HepG2 (cell line): ENCODE data around the gene CCN2. TPM values are rescaled to one million over a fixed set of nuclear protein-coding genes. Genes with fewer than 3 reads are reported as not detected.

Source experiments
- ASH2L ChIP-seq: fragments of 300-600, 200-600 bp; sonication (generic); IDR thresholded peaks from 2 replicates; pipeline ENCODE4 v1.7.0; 2017; ENCODE audit warnings: low read depth, mild to moderate bottlenecking, moderate library complexity, mixed read lengths, low read length; ENCODE audit not compliant: insufficient read length
- ELF1 ChIP-seq: sonication (generic); formaldehyde crosslinking; IDR thresholded peaks from 2 replicates; pipeline ENCODE4 v1.4.0; 2020; ENCODE audit warnings: missing genetic modification reagents
- EP300 ChIP-seq, 3 experiments: sonication (generic) in 1 of 3; formaldehyde crosslinking in 1 of 3; IDR thresholded peaks; 2 replicates each; pipeline versions ENCODE4 v1.5.1 to v1.6.1; 2011 to 2020; ENCODE audit warnings: low read depth in 2 of 3, low read length in 2 of 3, borderline replicate concordance in 1 of 3, improper control_type of control experiment in 1 of 3, mild to moderate bottlenecking in 1 of 3, missing genetic modification reagents in 1 of 3, moderate library complexity in 1 of 3
- TBX2 ChIP-seq: sonication (generic); formaldehyde crosslinking; IDR thresholded peaks from 2 replicates; pipeline ENCODE4 v1.5.0; 2020; ENCODE audit warnings: missing genetic modification reagents, mild to moderate bottlenecking, borderline replicate concordance
- TOE1 ChIP-seq: sonication (generic); formaldehyde crosslinking; IDR thresholded peaks from 2 replicates; pipeline ENCODE4 v1.4.0; 2020; ENCODE audit warnings: mild to moderate bottlenecking, missing genetic modification reagents
- YEATS4 ChIP-seq: sonication (generic); formaldehyde crosslinking; IDR thresholded peaks from 2 replicates; pipeline ENCODE4 v1.4.0; 2020; ENCODE audit warnings: missing genetic modification reagents, borderline replicate concordance
- ZBTB3 ChIP-seq: sonication (generic); formaldehyde crosslinking; IDR thresholded peaks from 2 replicates; pipeline ENCODE4 v1.4.0; 2020; ENCODE audit warnings: low read depth, mild to moderate bottlenecking, moderate library complexity, missing genetic modification reagents, borderline replicate concordance
- ZNF124 ChIP-seq: sonication (generic); formaldehyde crosslinking; IDR thresholded peaks from 2 replicates; pipeline ENCODE4 v1.4.0; 2020; ENCODE audit warnings: missing genetic modification reagents
- ZNF607 ChIP-seq: sonication (generic); formaldehyde crosslinking; IDR thresholded peaks from 2 replicates; pipeline ENCODE4 v1.5.1; 2020; ENCODE audit warnings: missing genetic modification reagents, mild to moderate bottlenecking, borderline replicate concordance
- ZSCAN30 ChIP-seq: sonication (generic); formaldehyde crosslinking; IDR thresholded peaks from 2 replicates; pipeline ENCODE4 v1.5.0; 2020; ENCODE audit warnings: mild to moderate bottlenecking, missing genetic modification reagents
- polyA plus RNA-seq, 8 experiments: library from polyadenylated mRNA; depleted of rRNA in 3 of 8; stranded (reverse) in 7 of 8; unstranded in 1 of 8; fragments of >200 nt; fragmentation: Illumina TruSeq in 4 of 8; extraction: Trizol in 4 of 8; gene quantifications; 2 replicates each; pipeline versions ENCODE4 v1.2.1 to v1.2.3, GENCODE V29; 2011 to 2016; ENCODE audit warnings: low read depth in 4 of 8, missing spikeins in 1 of 8, mixed read lengths in 1 of 8; ENCODE audit not compliant: insufficient read depth in 1 of 8
- total RNA-seq, 5 experiments: library from RNA; depleted of rRNA; stranded (reverse); fragments of >200 nt; fragmentation: Illumina TruSeq; extraction: Trizol; gene quantifications; 2 replicates each; pipeline ENCODE4 v1.2.3, GENCODE V29; 2016; ENCODE audit warnings: low read depth in 1 of 5
- TF ChIP-seq, protein P1 (sequence below): sonication (generic); formaldehyde crosslinking; IDR thresholded peaks from 2 replicates; pipeline ENCODE4 v1.8.1; 2023; ENCODE audit warnings: mild to moderate bottlenecking, missing genetic modification reagents, borderline replicate concordance
- TF ChIP-seq, protein P2 (sequence below): sonication (generic); formaldehyde crosslinking; conservative IDR thresholded peaks from 2 replicates; pipeline ENCODE4 v1.4.0; 2020; ENCODE audit warnings: mild to moderate bottlenecking, missing genetic modification reagents, moderate library complexity
- TF ChIP-seq, protein P3 (sequence below): sonication (generic); formaldehyde crosslinking; IDR thresholded peaks from 2 replicates; pipeline ENCODE4 v1.8.1; 2022; ENCODE audit warnings: mild to moderate bottlenecking, missing genetic modification reagents
- TF ChIP-seq, protein P4 (sequence below): sonication (generic); formaldehyde crosslinking; IDR thresholded peaks from 2 replicates; pipeline ENCODE4 v1.4.0; 2020; ENCODE audit warnings: missing genetic modification reagents, borderline replicate concordance
- TF ChIP-seq, protein P5 (sequence below): sonication (generic); formaldehyde crosslinking; IDR thresholded peaks from 2 replicates; pipeline ENCODE4 v1.5.1; 2020; ENCODE audit warnings: mild to moderate bottlenecking, missing genetic modification reagents, borderline replicate concordance

CCN2 gene
- total and polyA plus RNA-seq, 2 of the 13 experiments (the other 11 are each of a cell fraction or from before 2014, with no cell fraction given), result 34.7 to 316 TPM

DNA sequence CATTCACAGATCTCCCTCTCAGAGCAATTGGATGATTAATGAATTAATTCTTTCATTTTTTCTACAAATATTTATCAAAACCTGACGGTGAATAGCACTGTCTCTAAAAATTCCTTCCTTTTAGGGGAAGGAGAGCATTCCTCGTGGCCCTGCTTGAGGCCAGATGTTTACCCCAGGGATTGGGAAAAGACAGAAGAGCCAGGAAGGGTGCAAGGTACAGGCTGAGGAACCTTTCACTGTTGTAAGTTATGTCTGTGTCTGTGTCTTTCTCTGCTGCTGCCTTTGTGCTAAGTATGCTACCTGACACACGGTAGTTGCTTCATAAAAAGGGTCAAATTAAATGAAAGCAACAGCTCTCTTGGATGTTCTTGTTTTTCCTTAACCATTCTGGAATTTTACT is 27.4 kb upstream of the CCN2 start (continued):
- TF ChIP-seq, protein P1, sequence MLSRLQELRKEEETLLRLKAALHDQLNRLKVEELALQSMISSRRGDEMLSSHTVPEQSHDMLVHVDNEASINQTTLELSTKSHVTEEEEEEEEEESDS (CRISPR knock-in tag), result no peak
- TF ChIP-seq ELF1 (CRISPR knock-in tag) (no peak), TBX2 (no peak), TOE1 (CRISPR knock-in tag) (no peak), ZSCAN30 (CRISPR knock-in tag) (no peak), YEATS4 (CRISPR knock-in tag) (no peak), ZBTB3 (no peak), ZNF607 (CRISPR knock-in tag) (no peak), EP300 (IDR thresholded peaks at IDR 0.05; ENCODE audit: low read depth in 2 of 2, low read length in 2 of 2) (peak in 1 of 2 experiments; percentile 88; a peak in 2 of 4 replicates), EP300 (CRISPR knock-in tag; IDR thresholded peaks at IDR 0.05; ENCODE audit: borderline replicate concordance) (peak; percentile 67; the same call in 1 of the 2 replicates), ASH2L (peak; percentile 40), ZNF124 (no peak)
- TF ChIP-seq, protein P2, sequence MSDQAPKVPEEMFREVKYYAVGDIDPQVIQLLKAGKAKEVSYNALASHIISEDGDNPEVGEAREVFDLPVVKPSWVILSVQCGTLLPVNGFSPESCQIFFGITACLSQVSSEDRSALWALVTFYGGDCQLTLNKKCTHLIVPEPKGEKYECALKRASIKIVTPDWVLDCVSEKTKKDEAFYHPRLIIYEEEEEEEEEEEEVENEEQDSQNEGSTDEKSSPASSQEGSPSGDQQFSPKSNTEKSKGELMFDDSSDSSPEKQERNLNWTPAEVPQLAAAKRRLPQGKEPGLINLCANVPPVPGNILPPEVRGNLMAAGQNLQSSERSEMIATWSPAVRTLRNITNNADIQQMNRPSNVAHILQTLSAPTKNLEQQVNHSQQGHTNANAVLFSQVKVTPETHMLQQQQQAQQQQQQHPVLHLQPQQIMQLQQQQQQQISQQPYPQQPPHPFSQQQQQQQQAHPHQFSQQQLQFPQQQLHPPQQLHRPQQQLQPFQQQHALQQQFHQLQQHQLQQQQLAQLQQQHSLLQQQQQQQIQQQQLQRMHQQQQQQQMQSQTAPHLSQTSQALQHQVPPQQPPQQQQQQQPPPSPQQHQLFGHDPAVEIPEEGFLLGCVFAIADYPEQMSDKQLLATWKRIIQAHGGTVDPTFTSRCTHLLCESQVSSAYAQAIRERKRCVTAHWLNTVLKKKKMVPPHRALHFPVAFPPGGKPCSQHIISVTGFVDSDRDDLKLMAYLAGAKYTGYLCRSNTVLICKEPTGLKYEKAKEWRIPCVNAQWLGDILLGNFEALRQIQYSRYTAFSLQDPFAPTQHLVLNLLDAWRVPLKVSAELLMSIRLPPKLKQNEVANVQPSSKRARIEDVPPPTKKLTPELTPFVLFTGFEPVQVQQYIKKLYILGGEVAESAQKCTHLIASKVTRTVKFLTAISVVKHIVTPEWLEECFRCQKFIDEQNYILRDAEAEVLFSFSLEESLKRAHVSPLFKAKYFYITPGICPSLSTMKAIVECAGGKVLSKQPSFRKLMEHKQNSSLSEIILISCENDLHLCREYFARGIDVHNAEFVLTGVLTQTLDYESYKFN (CRISPR knock-in tag), result peak; percentile 88
- TF ChIP-seq, protein P3, sequence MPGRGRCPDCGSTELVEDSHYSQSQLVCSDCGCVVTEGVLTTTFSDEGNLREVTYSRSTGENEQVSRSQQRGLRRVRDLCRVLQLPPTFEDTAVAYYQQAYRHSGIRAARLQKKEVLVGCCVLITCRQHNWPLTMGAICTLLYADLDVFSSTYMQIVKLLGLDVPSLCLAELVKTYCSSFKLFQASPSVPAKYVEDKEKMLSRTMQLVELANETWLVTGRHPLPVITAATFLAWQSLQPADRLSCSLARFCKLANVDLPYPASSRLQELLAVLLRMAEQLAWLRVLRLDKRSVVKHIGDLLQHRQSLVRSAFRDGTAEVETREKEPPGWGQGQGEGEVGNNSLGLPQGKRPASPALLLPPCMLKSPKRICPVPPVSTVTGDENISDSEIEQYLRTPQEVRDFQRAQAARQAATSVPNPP (CRISPR knock-in tag), result no peak
- TF ChIP-seq, protein P4, sequence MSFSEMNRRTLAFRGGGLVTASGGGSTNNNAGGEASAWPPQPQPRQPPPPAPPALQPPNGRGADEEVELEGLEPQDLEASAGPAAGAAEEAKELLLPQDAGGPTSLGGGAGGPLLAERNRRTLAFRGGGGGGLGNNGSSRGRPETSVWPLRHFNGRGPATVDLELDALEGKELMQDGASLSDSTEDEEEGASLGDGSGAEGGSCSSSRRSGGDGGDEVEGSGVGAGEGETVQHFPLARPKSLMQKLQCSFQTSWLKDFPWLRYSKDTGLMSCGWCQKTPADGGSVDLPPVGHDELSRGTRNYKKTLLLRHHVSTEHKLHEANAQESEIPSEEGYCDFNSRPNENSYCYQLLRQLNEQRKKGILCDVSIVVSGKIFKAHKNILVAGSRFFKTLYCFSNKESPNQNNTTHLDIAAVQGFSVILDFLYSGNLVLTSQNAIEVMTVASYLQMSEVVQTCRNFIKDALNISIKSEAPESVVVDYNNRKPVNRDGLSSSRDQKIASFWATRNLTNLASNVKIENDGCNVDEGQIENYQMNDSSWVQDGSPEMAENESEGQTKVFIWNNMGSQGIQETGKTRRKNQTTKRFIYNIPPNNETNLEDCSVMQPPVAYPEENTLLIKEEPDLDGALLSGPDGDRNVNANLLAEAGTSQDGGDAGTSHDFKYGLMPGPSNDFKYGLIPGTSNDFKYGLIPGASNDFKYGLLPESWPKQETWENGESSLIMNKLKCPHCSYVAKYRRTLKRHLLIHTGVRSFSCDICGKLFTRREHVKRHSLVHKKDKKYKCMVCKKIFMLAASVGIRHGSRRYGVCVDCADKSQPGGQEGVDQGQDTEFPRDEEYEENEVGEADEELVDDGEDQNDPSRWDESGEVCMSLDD, result no peak
- TF ChIP-seq, protein P5, sequence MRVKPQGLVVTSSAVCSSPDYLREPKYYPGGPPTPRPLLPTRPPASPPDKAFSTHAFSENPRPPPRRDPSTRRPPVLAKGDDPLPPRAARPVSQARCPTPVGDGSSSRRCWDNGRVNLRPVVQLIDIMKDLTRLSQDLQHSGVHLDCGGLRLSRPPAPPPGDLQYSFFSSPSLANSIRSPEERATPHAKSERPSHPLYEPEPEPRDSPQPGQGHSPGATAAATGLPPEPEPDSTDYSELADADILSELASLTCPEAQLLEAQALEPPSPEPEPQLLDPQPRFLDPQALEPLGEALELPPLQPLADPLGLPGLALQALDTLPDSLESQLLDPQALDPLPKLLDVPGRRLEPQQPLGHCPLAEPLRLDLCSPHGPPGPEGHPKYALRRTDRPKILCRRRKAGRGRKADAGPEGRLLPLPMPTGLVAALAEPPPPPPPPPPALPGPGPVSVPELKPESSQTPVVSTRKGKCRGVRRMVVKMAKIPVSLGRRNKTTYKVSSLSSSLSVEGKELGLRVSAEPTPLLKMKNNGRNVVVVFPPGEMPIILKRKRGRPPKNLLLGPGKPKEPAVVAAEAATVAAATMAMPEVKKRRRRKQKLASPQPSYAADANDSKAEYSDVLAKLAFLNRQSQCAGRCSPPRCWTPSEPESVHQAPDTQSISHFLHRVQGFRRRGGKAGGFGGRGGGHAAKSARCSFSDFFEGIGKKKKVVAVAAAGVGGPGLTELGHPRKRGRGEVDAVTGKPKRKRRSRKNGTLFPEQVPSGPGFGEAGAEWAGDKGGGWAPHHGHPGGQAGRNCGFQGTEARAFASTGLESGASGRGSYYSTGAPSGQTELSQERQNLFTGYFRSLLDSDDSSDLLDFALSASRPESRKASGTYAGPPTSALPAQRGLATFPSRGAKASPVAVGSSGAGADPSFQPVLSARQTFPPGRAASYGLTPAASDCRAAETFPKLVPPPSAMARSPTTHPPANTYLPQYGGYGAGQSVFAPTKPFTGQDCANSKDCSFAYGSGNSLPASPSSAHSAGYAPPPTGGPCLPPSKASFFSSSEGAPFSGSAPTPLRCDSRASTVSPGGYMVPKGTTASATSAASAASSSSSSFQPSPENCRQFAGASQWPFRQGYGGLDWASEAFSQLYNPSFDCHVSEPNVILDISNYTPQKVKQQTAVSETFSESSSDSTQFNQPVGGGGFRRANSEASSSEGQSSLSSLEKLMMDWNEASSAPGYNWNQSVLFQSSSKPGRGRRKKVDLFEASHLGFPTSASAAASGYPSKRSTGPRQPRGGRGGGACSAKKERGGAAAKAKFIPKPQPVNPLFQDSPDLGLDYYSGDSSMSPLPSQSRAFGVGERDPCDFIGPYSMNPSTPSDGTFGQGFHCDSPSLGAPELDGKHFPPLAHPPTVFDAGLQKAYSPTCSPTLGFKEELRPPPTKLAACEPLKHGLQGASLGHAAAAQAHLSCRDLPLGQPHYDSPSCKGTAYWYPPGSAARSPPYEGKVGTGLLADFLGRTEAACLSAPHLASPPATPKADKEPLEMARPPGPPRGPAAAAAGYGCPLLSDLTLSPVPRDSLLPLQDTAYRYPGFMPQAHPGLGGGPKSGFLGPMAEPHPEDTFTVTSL, result peak; percentile 61; the same call in 1 of the 2 replicates
